GM18505 (cell line): Measurements from ENCODE around the gene RBMY1B.
"Not testable (repeated sequence)": the region's sequence is repeated elsewhere in the genome, so short reads cannot be mapped to it uniquely, and the experiment has no call there.

Experiments
- ATAC-seq: cut with Tn5 transposase; IDR thresholded peaks from one replicate; pipeline ENCODE4 v1.9.1; 2021; ENCODE audit not compliant: unreplicated experiment
- POLR2A ChIP-seq: IDR thresholded peaks from 4 replicates; pipeline ENCODE4 v1.6.1; 2011; ENCODE audit warnings: borderline replicate concordance; ENCODE audit not compliant: insufficient read depth, insufficient read length; ENCODE audit errors: extremely low read depth

The RBMY1B gene

GRCh38 chrY:21511038-21511437, at the start of gene RBMY1B:
RBMY1B (plus strand) TSS chrY:21511338; CDS start chrY:21513351, 2,013 bp downstream.
- ATAC-seq = not testable (repeated sequence)

GRCh38 chrY:21462915-21463314, 48.2 kb upstream of the RBMY1B start:
- ATAC-seq = not testable (repeated sequence)

- no peak for ATAC-seq
- no peak for TF ChIP-seq POLR2A
Observed at GRCh38 chrY:21482967-21483366, 28.2 kb upstream of the RBMY1B start.

- ATAC-seq = not testable (repeated sequence)
Observed at GRCh38 chrY:21534579-21534978, 23.4 kb downstream of the RBMY1B start, which contains the start of gene RBMY1A1. RBMY1A1 (plus strand) TSS chrY:21534879; CDS start chrY:21536892, 2,013 bp downstream.

- not testable (repeated sequence) for ATAC-seq
Observed at GRCh38 chrY:21559316-21559984, 48.3 kb downstream of the RBMY1B start.
